Osteocyte (in vitro differentiated cells): ENCODE results near the gene GPRC6A. TPM values are rescaled to one million over a fixed set of nuclear protein-coding genes. Genes with fewer than 3 reads are reported as not detected.

ENCODE experiments used
- DNase-seq: peaks from one replicate; pipeline ENCODE4 v3.0.0; 2021; ENCODE audit warnings: mixed read lengths; ENCODE audit not compliant: unreplicated experiment; ENCODE audit errors: extremely low spot score
- H3K27ac Mint-ChIP-seq: one replicate; pipeline ENCODE4 v1.8.0; 2021; ENCODE audit warnings: mild to moderate bottlenecking, mixed read lengths; ENCODE audit not compliant: unreplicated experiment
- H3K27me3 Mint-ChIP-seq: one replicate; pipeline ENCODE4 v1.8.0; 2021; ENCODE audit warnings: mixed read lengths; ENCODE audit not compliant: unreplicated experiment
- H3K36me3 Mint-ChIP-seq: one replicate; pipeline ENCODE4 v1.8.0; 2021; ENCODE audit warnings: mixed read lengths; ENCODE audit not compliant: unreplicated experiment
- H3K4me1 Mint-ChIP-seq: one replicate; pipeline ENCODE4 v1.8.0; 2021; ENCODE audit warnings: mixed read lengths; ENCODE audit not compliant: unreplicated experiment
- H3K4me3 Mint-ChIP-seq: one replicate; pipeline ENCODE4 v1.8.0; 2021; ENCODE audit warnings: mild to moderate bottlenecking, moderate library complexity, mixed read lengths; ENCODE audit not compliant: unreplicated experiment
- H3K9me3 Mint-ChIP-seq: one replicate; pipeline ENCODE4 v1.8.0; 2021; ENCODE audit warnings: mixed read lengths; ENCODE audit not compliant: unreplicated experiment
- CTCF ChIP-seq: fragments of 200-600 bp; sonication (generic); IDR thresholded peaks from 2 replicates; pipeline ENCODE4 v1.5.0; 2021; ENCODE audit warnings: antibody characterized with exemption, mild to moderate bottlenecking, moderate library complexity
- long read RNA-seq: library from polyadenylated mRNA; unstranded; transcript quantifications from one replicate; pipeline ENCODE4 v2.0.0, GENCODE V29; 2021
- total RNA-seq: library from RNA; stranded (reverse); gene quantifications from 2 replicates; pipeline ENCODE4 v1.2.1, GENCODE V29; 2021

GPRC6A gene
- not detected in 2 replicates for total RNA-seq
- long read RNA-seq: 0 reads

- no peak within 1 kb of the TSS for H3K4me3 Mint-ChIP-seq
- H3K9me3 Mint-ChIP-seq: no peaks in the 10 kb centered on the region
- no peak within 1 kb of the TSS for H3K27ac Mint-ChIP-seq
- no peaks in the 10 kb centered on the region for H3K4me1 Mint-ChIP-seq
- no peaks in the 10 kb centered on the region for H3K36me3 Mint-ChIP-seq
- peaks cover 4% of the 10 kb centered on the region for H3K27me3 Mint-ChIP-seq
- DNase-seq: no peak
- no peak for TF ChIP-seq CTCF
These were observed at the start of gene GPRC6A for GRCh38 chr6:116828983-116829382. Gene GPRC6A, minus strand, starts transcription at chr6:116829083. Its CDS starts 70 bp downstream, at chr6:116829013.

DNA sequence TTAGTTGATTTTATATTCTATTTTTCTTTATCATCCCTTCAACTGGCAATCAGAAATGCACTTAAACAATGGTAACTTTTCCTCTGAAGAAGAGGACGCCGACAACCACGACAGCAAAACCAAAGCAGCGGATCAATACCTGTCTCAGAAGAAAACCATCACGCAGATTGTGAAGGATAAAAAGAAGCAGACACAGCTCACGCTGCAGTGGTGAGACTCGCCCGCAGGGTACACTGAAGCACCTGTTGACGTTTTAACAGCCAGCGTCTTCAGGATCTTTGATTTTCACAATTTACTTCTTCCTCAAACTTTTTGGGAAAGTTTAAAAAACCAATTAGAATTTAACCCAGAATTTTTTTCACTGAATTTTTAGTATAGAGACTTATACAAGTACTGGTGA is 48.9 kb upstream of the GPRC6A start:
- no peak for TF ChIP-seq CTCF
- H3K27ac Mint-ChIP-seq: no peak overlapping the region
- peaks cover 11% of the 10 kb centered on the region for H3K4me1 Mint-ChIP-seq
- DNase-seq: no peak
- H3K9me3 Mint-ChIP-seq: no peaks in the 10 kb centered on the region
- H3K27me3 Mint-ChIP-seq: peaks cover 49% of the 10 kb centered on the region
- H3K36me3 Mint-ChIP-seq: no peaks in the 10 kb centered on the region
- H3K4me3 Mint-ChIP-seq: no peak overlapping the region

- DNase-seq: no peak
- TF ChIP-seq CTCF: no peak
- Mint-ChIP-seq H3K4me3 (peak within 1 kb of the TSS; percentile 55), H3K27me3 (peaks cover 48% of the 10 kb centered on the region), H3K36me3 (no peaks in the 10 kb centered on the region), H3K27ac (no peak within 1 kb of the TSS), H3K4me1 (peaks cover 11% of the 10 kb centered on the region), H3K9me3 (no peaks in the 10 kb centered on the region)
These were observed 48.0 kb upstream of the GPRC6A start, which contains the start of gene RFX6 for GRCh38 chr6:116876635-116877611. Gene RFX6, plus strand, starts transcription at chr6:116877242. Its CDS starts 34 bp downstream, at chr6:116877276.

DNA sequence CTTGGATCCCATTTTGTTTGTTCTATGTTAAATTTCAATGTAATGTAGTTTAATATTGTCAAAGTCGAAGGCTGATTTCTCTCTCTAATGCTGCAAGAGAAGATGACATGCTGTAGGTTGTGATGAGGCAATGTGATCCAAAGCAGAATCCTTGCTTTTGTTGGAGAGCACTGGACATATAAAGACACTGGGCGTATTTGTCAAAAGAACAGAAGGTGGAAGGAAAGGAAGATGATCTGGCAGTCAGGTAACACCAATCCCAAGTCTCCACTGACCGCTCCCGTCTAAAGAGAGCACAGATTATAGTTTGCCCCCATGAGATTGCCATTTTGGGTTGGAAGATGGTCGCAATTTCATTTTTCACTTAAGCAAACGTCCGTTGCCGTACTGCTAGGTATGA is 47.2 kb upstream of the GPRC6A start:
- no peak for DNase-seq
- H3K27me3 Mint-ChIP-seq: peaks cover 48% of the 10 kb centered on the region
- no peak for TF ChIP-seq CTCF
- no peaks in the 10 kb centered on the region for H3K9me3 Mint-ChIP-seq
- H3K4me1 Mint-ChIP-seq: peaks cover 11% of the 10 kb centered on the region
- H3K36me3 Mint-ChIP-seq: no peaks in the 10 kb centered on the region
- H3K27ac Mint-ChIP-seq: no peak overlapping the region
- H3K4me3 Mint-ChIP-seq: no peak overlapping the region

- no peak overlapping the region for H3K27ac Mint-ChIP-seq
- no peak for TF ChIP-seq CTCF
- peaks cover 11% of the 10 kb centered on the region for H3K4me1 Mint-ChIP-seq
- H3K9me3 Mint-ChIP-seq: no peaks in the 10 kb centered on the region
- DNase-seq: no peak
- peaks cover 40% of the 10 kb centered on the region for H3K27me3 Mint-ChIP-seq
- H3K4me3 Mint-ChIP-seq: no peak overlapping the region
- H3K36me3 Mint-ChIP-seq: no peaks in the 10 kb centered on the region
These were observed 43.9 kb upstream of the GPRC6A start for GRCh38 chr6:116872771-116873170.
